Esophagus squamous epithelium (tissue), 4 donors: Measurements from ENCODE around the gene MATN3.

Source experiments
- POLR2A ChIP-seq, 4 donors: fragments of 450-650 bp; IDR thresholded peaks; one replicate each; pipeline ENCODE4 v1.6.1; 2017; ENCODE audit warnings: antibody characterized with exemption in 4 of 4, mild to moderate bottlenecking in 4 of 4, moderate library complexity in 3 of 4
- TF ChIP-seq, protein P1 (sequence below), 6 experiments: fragments of 450-650 bp in 4 of 6; fragments of 200-600 bp in 2 of 6; sonication (generic) in 2 of 6; IDR thresholded peaks; one replicate each; pipeline ENCODE4 v1.5.1; 2016 to 2019; ENCODE audit warnings: antibody characterized with exemption in 6 of 6, mild to moderate bottlenecking in 4 of 6, moderate library complexity in 4 of 6

DNA sequence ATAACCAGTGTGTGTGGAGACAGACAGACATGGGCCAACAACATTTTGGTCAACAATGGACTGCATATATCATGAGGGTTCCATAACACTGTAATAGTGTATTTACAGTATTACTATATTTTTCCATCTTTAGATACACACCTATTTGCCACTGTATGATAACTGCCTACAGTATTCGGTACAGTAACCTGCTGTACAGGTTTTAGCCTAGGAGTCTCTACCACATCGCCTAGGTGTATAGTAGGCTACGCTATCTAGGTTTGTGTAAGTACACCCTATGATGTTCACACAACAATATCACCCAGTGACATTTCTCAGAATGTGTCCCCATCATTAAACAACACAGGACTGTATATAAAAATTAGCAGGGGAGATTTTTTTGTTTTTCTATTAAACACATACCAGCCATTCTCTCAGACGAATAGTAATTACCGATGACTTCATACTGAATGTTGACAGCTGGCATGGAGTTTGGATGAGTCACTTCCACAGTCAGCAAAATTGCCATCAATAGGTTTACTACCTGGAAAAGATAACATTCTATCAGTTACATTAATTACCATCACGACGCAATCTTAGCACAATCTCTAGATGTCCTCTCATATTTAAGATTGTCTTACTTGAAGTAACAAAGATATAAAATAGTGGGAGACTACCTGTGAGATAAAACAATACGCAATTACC, 28.2 kb upstream of the MATN3 start:
- TF ChIP-seq, protein P1, sequence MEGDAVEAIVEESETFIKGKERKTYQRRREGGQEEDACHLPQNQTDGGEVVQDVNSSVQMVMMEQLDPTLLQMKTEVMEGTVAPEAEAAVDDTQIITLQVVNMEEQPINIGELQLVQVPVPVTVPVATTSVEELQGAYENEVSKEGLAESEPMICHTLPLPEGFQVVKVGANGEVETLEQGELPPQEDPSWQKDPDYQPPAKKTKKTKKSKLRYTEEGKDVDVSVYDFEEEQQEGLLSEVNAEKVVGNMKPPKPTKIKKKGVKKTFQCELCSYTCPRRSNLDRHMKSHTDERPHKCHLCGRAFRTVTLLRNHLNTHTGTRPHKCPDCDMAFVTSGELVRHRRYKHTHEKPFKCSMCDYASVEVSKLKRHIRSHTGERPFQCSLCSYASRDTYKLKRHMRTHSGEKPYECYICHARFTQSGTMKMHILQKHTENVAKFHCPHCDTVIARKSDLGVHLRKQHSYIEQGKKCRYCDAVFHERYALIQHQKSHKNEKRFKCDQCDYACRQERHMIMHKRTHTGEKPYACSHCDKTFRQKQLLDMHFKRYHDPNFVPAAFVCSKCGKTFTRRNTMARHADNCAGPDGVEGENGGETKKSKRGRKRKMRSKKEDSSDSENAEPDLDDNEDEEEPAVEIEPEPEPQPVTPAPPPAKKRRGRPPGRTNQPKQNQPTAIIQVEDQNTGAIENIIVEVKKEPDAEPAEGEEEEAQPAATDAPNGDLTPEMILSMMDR (IDR thresholded peaks at IDR 0.05), result no peak
- no peak for TF ChIP-seq POLR2A (IDR thresholded peaks at IDR 0.05)
